H9 (cell line): ENCODE measurements around the gene BCL6. TPM values are rescaled to one million over a fixed set of nuclear protein-coding genes. Genes with fewer than 3 reads are reported as not detected.

Source experiments
- DNase-seq: peaks from one replicate; pipeline ENCODE4 v3.0.0-alpha.2; 2017
- H2AFZ ChIP-seq: one replicate; pipeline ENCODE4 v1.6.1; 2013; ENCODE audit warnings: mild to moderate bottlenecking, low read length, control low read depth, moderate library complexity
- H2AK5ac ChIP-seq: 2 replicates; pipeline ENCODE4 v1.6.1; 2013; ENCODE audit warnings: low read length, control low read depth, mixed read lengths; ENCODE audit not compliant: insufficient read length
- H2BK120ac ChIP-seq: one replicate; pipeline ENCODE4 v1.6.1; 2013; ENCODE audit warnings: low read depth, mild to moderate bottlenecking, low read length, control low read depth, inconsistent platforms; ENCODE audit not compliant: poor library complexity, severe bottlenecking
- H2BK12ac ChIP-seq: 2 replicates; pipeline ENCODE4 v1.6.1; 2013; ENCODE audit warnings: low read length, control low read depth, mixed read lengths, low read depth; ENCODE audit not compliant: insufficient read length
- H2BK15ac ChIP-seq: 2 replicates; pipeline ENCODE4 v1.6.1; 2013; ENCODE audit warnings: low read depth, low read length, control low read depth
- H2BK20ac ChIP-seq: one replicate; pipeline ENCODE4 v1.6.1; 2013; ENCODE audit warnings: low read depth, mild to moderate bottlenecking, low read length, control low read depth, inconsistent platforms; ENCODE audit not compliant: poor library complexity, severe bottlenecking
- H2BK5ac ChIP-seq: 2 replicates; pipeline ENCODE4 v1.6.1; 2013; ENCODE audit warnings: low read length, control low read depth, mixed read lengths; ENCODE audit not compliant: insufficient read length
- H3K14ac ChIP-seq: 2 replicates; pipeline ENCODE4 v1.6.1; 2013; ENCODE audit warnings: low read length, control low read depth; ENCODE audit not compliant: insufficient read depth
- H3K18ac ChIP-seq: 2 replicates; pipeline ENCODE4 v1.6.1; 2013; ENCODE audit warnings: low read depth, mild to moderate bottlenecking, mixed read lengths, low read length, control low read depth; ENCODE audit not compliant: insufficient read length
- H3K23ac ChIP-seq: 2 replicates; pipeline ENCODE4 v1.6.1; 2013; ENCODE audit warnings: low read length, control low read depth, mixed read lengths, low read depth; ENCODE audit not compliant: insufficient read length
- H3K23me2 ChIP-seq: 2 replicates; pipeline ENCODE4 v1.6.1; 2013; ENCODE audit warnings: low read depth, mild to moderate bottlenecking, mixed read lengths, low read length, control low read depth; ENCODE audit not compliant: insufficient read length, poor library complexity, severe bottlenecking
- H3K27ac ChIP-seq: 2 replicates; pipeline ENCODE4 v1.5.1; 2013; ENCODE audit warnings: low read length, control low read depth, mixed read lengths, low read depth; ENCODE audit not compliant: insufficient read length
- H3K27me3 ChIP-seq: 2 replicates; pipeline ENCODE4 v1.6.1; 2013; ENCODE audit warnings: low read length, control low read depth, inconsistent platforms; ENCODE audit not compliant: insufficient read depth
- H3K4ac ChIP-seq: 2 replicates; pipeline ENCODE4 v1.6.1; 2013; ENCODE audit warnings: low read depth, mild to moderate bottlenecking, control low read depth, inconsistent platforms, low read length, moderate library complexity
- H3K4me1 ChIP-seq: 2 replicates; pipeline ENCODE4 v1.6.1; 2013; ENCODE audit warnings: low read length, control low read depth, inconsistent platforms; ENCODE audit not compliant: insufficient read depth
- H3K4me2 ChIP-seq: 2 replicates; pipeline ENCODE4 v1.6.1; 2013; ENCODE audit warnings: low read length, control low read depth, mixed read lengths; ENCODE audit not compliant: insufficient read length, insufficient read depth
- H3K56ac ChIP-seq: 2 replicates; pipeline ENCODE4 v1.6.1; 2013; ENCODE audit warnings: low read depth, mild to moderate bottlenecking, mixed read lengths, low read length, control low read depth; ENCODE audit not compliant: insufficient read length
- H3K79me1 ChIP-seq: 2 replicates; pipeline ENCODE4 v1.6.1; 2013; ENCODE audit warnings: low read depth, mild to moderate bottlenecking, moderate library complexity, low read length, control low read depth, inconsistent platforms; ENCODE audit not compliant: insufficient read depth, poor library complexity, severe bottlenecking
- H3K79me2 ChIP-seq: 2 replicates; pipeline ENCODE4 v1.6.1; 2013; ENCODE audit warnings: low read length, control low read depth, inconsistent platforms; ENCODE audit not compliant: insufficient read depth
- H3K9ac ChIP-seq: 2 replicates; pipeline ENCODE4 v1.6.1; 2013; ENCODE audit warnings: low read length, control low read depth, mixed read lengths; ENCODE audit not compliant: insufficient read length; ENCODE audit errors: extremely low read depth
- H3K9me3 ChIP-seq: one replicate; pipeline ENCODE4 v1.6.1; 2013; ENCODE audit warnings: low read depth, low read length, inconsistent platforms; ENCODE audit not compliant: control insufficient read depth
- H3T11ph ChIP-seq: one replicate; pipeline ENCODE4 v1.6.1; 2013; ENCODE audit warnings: mild to moderate bottlenecking, low read length, control low read depth, inconsistent platforms
- H4K20me1 ChIP-seq: one replicate; pipeline ENCODE4 v1.6.1; 2013; ENCODE audit not compliant: control insufficient read depth, insufficient read length, insufficient read depth
- H4K5ac ChIP-seq: 2 replicates; pipeline ENCODE4 v1.6.1; 2013; ENCODE audit warnings: low read depth, mild to moderate bottlenecking, mixed read lengths, low read length, control low read depth; ENCODE audit not compliant: insufficient read length
- H4K8ac ChIP-seq: replicated peaks from 2 replicates; pipeline ENCODE4 v1.6.1; 2013; ENCODE audit warnings: low read length, control low read depth, mixed read lengths, low read depth; ENCODE audit not compliant: insufficient read length
- H4K91ac ChIP-seq: 2 replicates; pipeline ENCODE4 v1.6.1; 2013; ENCODE audit warnings: low read depth, mild to moderate bottlenecking, moderate library complexity, mixed read lengths, low read length, control low read depth; ENCODE audit not compliant: insufficient read length
- H3K27ac Mint-ChIP-seq, 3 experiments: 2 replicates in 2 of 3; 3 replicates in 1 of 3; pipeline ENCODE4 v1.8.0; 2020 to 2021; ENCODE audit warnings: mixed read lengths in 3 of 3, mild to moderate bottlenecking in 1 of 3, moderate library complexity in 1 of 3
- H3K27me3 Mint-ChIP-seq: 2 replicates; pipeline ENCODE4 v1.8.0; 2021; ENCODE audit warnings: low read depth, mild to moderate bottlenecking, moderate library complexity, mixed read lengths
- H3K36me3 Mint-ChIP-seq, 3 experiments: 2 replicates in 2 of 3; 3 replicates in 1 of 3; pipeline ENCODE4 v1.8.0; 2020 to 2021; ENCODE audit warnings: low read depth in 3 of 3, mixed read lengths in 3 of 3; ENCODE audit not compliant: insufficient read depth in 1 of 3
- H3K4me1 Mint-ChIP-seq, 2 experiments: 2 replicates each; pipeline ENCODE4 v1.8.0; 2020; ENCODE audit warnings: mixed read lengths in 2 of 2
- H3K4me3 Mint-ChIP-seq, 2 experiments: 2 replicates in 1 of 2; 3 replicates in 1 of 2; pipeline ENCODE4 v1.8.0; 2020 to 2021; ENCODE audit warnings: mild to moderate bottlenecking in 2 of 2, mixed read lengths in 2 of 2, moderate library complexity in 1 of 2
- H3K9me3 Mint-ChIP-seq, 2 experiments: 2 replicates in 1 of 2; 3 replicates in 1 of 2; pipeline ENCODE4 v1.8.0; 2020; ENCODE audit warnings: mild to moderate bottlenecking in 2 of 2, mixed read lengths in 2 of 2, moderate library complexity in 1 of 2
- WGBS: extraction: QIAGEN DNeasy Blood & Tissue Kit; methylation state at CpG from one replicate; pipeline ENCODE4 v1.1.7; 2013; ENCODE audit warnings: missing lambda C conversion rate, low lambda C conversion rate, mixed read lengths; ENCODE audit not compliant: insufficient read length; ENCODE audit errors: extremely low coverage; 5-methylcytosine and 5-hydroxymethylcytosine counted together
- total RNA-seq: library from RNA; stranded (reverse); gene quantifications from 2 replicates; pipeline ENCODE4 v1.2.1, GENCODE V29; 2021
- TF ChIP-seq, protein P1 (sequence below): fragments of 200-600 bp; sonication (generic); conservative IDR thresholded peaks from 3 replicates; pipeline ENCODE4 v1.8.0; 2021; ENCODE audit warnings: antibody characterized with exemption, mild to moderate bottlenecking

Gene BCL6
- total RNA-seq, 1 experiment from 2014 or later = 3.4 TPM

DNA sequence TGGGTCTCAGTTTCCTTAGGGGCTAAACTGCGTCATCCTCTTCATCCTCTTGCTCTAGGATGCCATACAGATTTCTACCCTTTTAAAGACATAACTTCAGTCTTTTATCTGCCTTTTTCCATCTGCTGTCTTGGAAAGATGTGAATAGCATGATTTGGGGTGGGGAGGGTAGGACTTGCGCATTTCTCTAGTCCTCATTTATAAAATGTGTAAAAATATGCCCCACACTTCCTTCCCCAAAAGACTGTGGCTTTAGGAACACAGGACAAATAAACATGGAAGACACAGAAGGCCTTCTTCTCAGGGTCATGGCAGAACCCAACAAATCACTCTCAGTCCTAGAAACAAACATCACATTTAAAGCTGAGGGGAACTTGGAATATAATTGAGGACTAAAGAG is 48.4 kb upstream of the BCL6 start:
- H3K23ac ChIP-seq = no peak overlapping the region
- no peak overlapping the region for H2BK15ac ChIP-seq
- H3K18ac ChIP-seq = no peak overlapping the region
- no peak overlapping the region for H3K27ac ChIP-seq
- no peak overlapping the region for H4K8ac ChIP-seq
- no peak overlapping the region for H3K27ac Mint-ChIP-seq
- no peak for DNase-seq
- no peaks in the 10 kb centered on the region for H3K9me3 ChIP-seq
- TF ChIP-seq, protein P1, sequence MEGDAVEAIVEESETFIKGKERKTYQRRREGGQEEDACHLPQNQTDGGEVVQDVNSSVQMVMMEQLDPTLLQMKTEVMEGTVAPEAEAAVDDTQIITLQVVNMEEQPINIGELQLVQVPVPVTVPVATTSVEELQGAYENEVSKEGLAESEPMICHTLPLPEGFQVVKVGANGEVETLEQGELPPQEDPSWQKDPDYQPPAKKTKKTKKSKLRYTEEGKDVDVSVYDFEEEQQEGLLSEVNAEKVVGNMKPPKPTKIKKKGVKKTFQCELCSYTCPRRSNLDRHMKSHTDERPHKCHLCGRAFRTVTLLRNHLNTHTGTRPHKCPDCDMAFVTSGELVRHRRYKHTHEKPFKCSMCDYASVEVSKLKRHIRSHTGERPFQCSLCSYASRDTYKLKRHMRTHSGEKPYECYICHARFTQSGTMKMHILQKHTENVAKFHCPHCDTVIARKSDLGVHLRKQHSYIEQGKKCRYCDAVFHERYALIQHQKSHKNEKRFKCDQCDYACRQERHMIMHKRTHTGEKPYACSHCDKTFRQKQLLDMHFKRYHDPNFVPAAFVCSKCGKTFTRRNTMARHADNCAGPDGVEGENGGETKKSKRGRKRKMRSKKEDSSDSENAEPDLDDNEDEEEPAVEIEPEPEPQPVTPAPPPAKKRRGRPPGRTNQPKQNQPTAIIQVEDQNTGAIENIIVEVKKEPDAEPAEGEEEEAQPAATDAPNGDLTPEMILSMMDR = no peak
- peaks cover 10% of the 10 kb centered on the region in 2 experiments for H3K4me1 Mint-ChIP-seq
- H2BK120ac ChIP-seq = no peak overlapping the region
- no peaks in the 10 kb centered on the region for H4K20me1 ChIP-seq
- H3K56ac ChIP-seq = no peak overlapping the region
- no peaks in the 10 kb centered on the region for H3K79me1 ChIP-seq
- no peak overlapping the region for H3K9ac ChIP-seq
- H3K4me3 Mint-ChIP-seq = no peak overlapping the region
- no peak overlapping the region for H4K5ac ChIP-seq
- no peaks in the 10 kb centered on the region for H3K27me3 ChIP-seq
- no peak overlapping the region for H2BK5ac ChIP-seq
- H3K36me3 Mint-ChIP-seq = no peaks in the 10 kb centered on the region; a peak in 1 of 7 replicates
- no peak overlapping the region for H2AFZ ChIP-seq
- H2BK12ac ChIP-seq = no peak overlapping the region
- H3K9me3 Mint-ChIP-seq = no peaks in the 10 kb centered on the region; a peak in 1 of 5 replicates
- H3K79me2 ChIP-seq = 0 out of 2 replicates have a peak, but pooled peaks cover 1% of the 10 kb centered on the region
- no peak overlapping the region for H3K14ac ChIP-seq
- H3K4me2 ChIP-seq = no peak overlapping the region
- H3K4ac ChIP-seq = no peak overlapping the region
- H2AK5ac ChIP-seq = no peak overlapping the region
- no peaks in the 10 kb centered on the region for H3K4me1 ChIP-seq
- WGBS = no CpG with 5 or more reads among the region's 2 CpGs
- no peak overlapping the region for H3T11ph ChIP-seq
- peaks cover 2% of the 10 kb centered on the region; the same call in 1 of the 2 replicates for H3K27me3 Mint-ChIP-seq
- no peak overlapping the region for H4K91ac ChIP-seq
- H3K23me2 ChIP-seq = no peaks in the 10 kb centered on the region
- H2BK20ac ChIP-seq = no peak overlapping the region
